HCT116 (cell line): ENCODE measurements around the gene NR1H3. TPM values are rescaled to one million over a fixed set of nuclear protein-coding genes. Genes with fewer than 3 reads are reported as not detected.

Experiments used
- ATAC-seq: fragments of 200-7000 bp; cut with Tn5 transposase; 2 replicates; pipeline ENCODE4 v1.9.1; 2020; ENCODE audit warnings: mild to moderate bottlenecking, moderate library complexity
- BruUV-seq: library from RNA; stranded (reverse); fragments of 400-500 nt; replicated peaks from 2 replicates; lab custom pipeline; 2021; lab: Mats Ljungman, UMichigan
- CTCF ChIA-PET: fragments of 300-600 bp; sonication (Branson Sonifier 250); formaldehyde crosslinking; loops from one replicate; lab custom pipeline; 2021; ENCODE audit warnings: antibody characterized with exemption; lab: Charles Lee
- POLR2A ChIA-PET: fragments of 300-600, 350-600 bp; sonication (Branson Sonifier 250); formaldehyde crosslinking; loops from one replicate; lab custom pipeline; 2021; ENCODE audit warnings: antibody characterized with exemption; lab: Charles Lee
- RAD21 ChIA-PET, 2 experiments: fragments of 300-600 bp; sonication (Branson Sonifier 250); formaldehyde crosslinking; loops; one replicate each; lab custom pipeline; 2023; ENCODE audit warnings: low total read pairs in 2 of 2; ENCODE audit not compliant: uncharacterized antibody in 2 of 2, unreplicated experiment in 2 of 2, low non-redundant PET in 1 of 2; lab: Charles Lee
- DNase-seq: peaks from one replicate; pipeline ENCODE4 v3.0.0-alpha.2; 2010; ENCODE audit warnings: low read depth, low spot score
- H2AFZ ChIP-seq: fragments of 200-600 bp; shearing (Covaris generic), sonication (generic); 2 replicates; pipeline ENCODE4 v1.6.1; 2017; ENCODE audit warnings: low read depth, mixed run types, mixed read lengths, antibody characterized with exemption, low read length; ENCODE audit not compliant: poor library complexity, severe bottlenecking
- H3K27ac ChIP-seq: 2 replicates; pipeline ENCODE4 v1.5.1; 2012; ENCODE audit warnings: low read depth, low read length
- H3K27me3 ChIP-seq: fragments of 200-600 bp; sonication (generic); 2 replicates; pipeline ENCODE4 v1.6.1; 2016; ENCODE audit warnings: mixed run types, low read length, mixed read lengths; ENCODE audit not compliant: insufficient read depth
- H3K36me3 ChIP-seq, 2 experiments: fragments of 200-500 bp in 1 of 2; fragments of 200-600 bp in 1 of 2; sonication (Bioruptor generic) in 1 of 2; sonication (generic) in 1 of 2; 2 replicates each; pipeline versions ENCODE4 v1.5.1 to v1.6.1; 2014 to 2016; ENCODE audit warnings: low read length in 2 of 2, inconsistent platforms in 1 of 2, mixed read lengths in 1 of 2, mixed run types in 1 of 2; ENCODE audit not compliant: insufficient read depth in 2 of 2, control insufficient read depth in 1 of 2
- H3K4me1 ChIP-seq, 2 experiments: fragments of 200-600 bp in 1 of 2; sonication (generic) in 1 of 2; 2 replicates each; pipeline versions ENCODE4 v1.5.1 to v1.6.1; 2012 to 2017; ENCODE audit warnings: low read length in 2 of 2, inconsistent platforms in 1 of 2, mild to moderate bottlenecking in 1 of 2, mixed read lengths in 1 of 2, mixed run types in 1 of 2, moderate library complexity in 1 of 2; ENCODE audit not compliant: insufficient read depth in 2 of 2, control insufficient read depth in 1 of 2
- H3K4me2 ChIP-seq: fragments of 200-600 bp; sonication (generic); 2 replicates; pipeline ENCODE4 v1.6.1; 2017; ENCODE audit warnings: mixed run types, low read length, mixed read lengths
- H3K4me3 ChIP-seq, 2 experiments: fragments of 200-600 bp in 1 of 2; sonication (generic) in 1 of 2; replicated peaks in 1 of 2; 2 replicates each; pipeline ENCODE4 v1.5.1; 2011 to 2016; ENCODE audit warnings: low read length in 2 of 2, control low read depth in 1 of 2, low read depth in 1 of 2, mild to moderate bottlenecking in 1 of 2, mixed read lengths in 1 of 2, mixed run types in 1 of 2
- H3K79me2 ChIP-seq: fragments of 200-600 bp; sonication (generic); 2 replicates; pipeline ENCODE4 v1.6.1; 2017; ENCODE audit warnings: mild to moderate bottlenecking, mixed run types, low read length, moderate library complexity, mixed read lengths; ENCODE audit not compliant: insufficient read depth
- H3K9ac ChIP-seq: fragments of 200-600 bp; sonication (generic); 2 replicates; pipeline ENCODE4 v1.6.1; 2016; ENCODE audit warnings: low read length, mixed read lengths
- H3K9me2 ChIP-seq: fragments of 200-600 bp; sonication (generic), shearing (Covaris generic); 2 replicates; pipeline ENCODE4 v1.6.1; 2017; ENCODE audit warnings: mixed run types, mild to moderate bottlenecking, moderate library complexity; ENCODE audit not compliant: insufficient read depth
- H3K9me3 ChIP-seq, 2 experiments: fragments of 200-500 bp in 1 of 2; fragments of 200-600 bp in 1 of 2; sonication (Bioruptor generic) in 1 of 2; sonication (generic) in 1 of 2; 2 replicates each; pipeline ENCODE4 v1.6.1; 2014 to 2017; ENCODE audit warnings: low read length in 2 of 2, mixed read lengths in 2 of 2, inconsistent platforms in 1 of 2, low read depth in 1 of 2, mild to moderate bottlenecking in 1 of 2, mixed run types in 1 of 2, moderate library complexity in 1 of 2; ENCODE audit not compliant: control insufficient read depth in 1 of 2, insufficient read depth in 1 of 2
- H4K20me1 ChIP-seq: fragments of 200-600 bp; sonication (generic), shearing (Covaris generic); 2 replicates; pipeline ENCODE4 v1.6.1; 2017; ENCODE audit warnings: mixed run types, mild to moderate bottlenecking, moderate library complexity; ENCODE audit not compliant: insufficient read depth
- CBX3 ChIP-seq: IDR thresholded peaks from 2 replicates; pipeline ENCODE4 v1.6.1; 2012; ENCODE audit warnings: low read depth
- CEBPB ChIP-seq: IDR thresholded peaks from 2 replicates; pipeline ENCODE4 v1.6.1; 2012; ENCODE audit warnings: low read depth
- CTCF ChIP-seq, 3 experiments: fragments of 200-600 bp in 1 of 3; sonication (generic) in 1 of 3; IDR thresholded peaks in 2 of 3; conservative IDR thresholded peaks in 1 of 3; 2 replicates each; pipeline ENCODE4 v1.5.1; 2012 to 2017; ENCODE audit warnings: low read depth in 2 of 3, low read length in 2 of 3, antibody characterized with exemption in 1 of 3, borderline replicate concordance in 1 of 3, control low read depth in 1 of 3, mild to moderate bottlenecking in 1 of 3, mixed read lengths in 1 of 3, mixed run types in 1 of 3, moderate library complexity in 1 of 3; ENCODE audit not compliant: insufficient read depth in 1 of 3
- EGR1 ChIP-seq: IDR thresholded peaks from 2 replicates; pipeline ENCODE4 v1.6.1; 2012; ENCODE audit warnings: low read depth
- EZH2phosphoT487 ChIP-seq: fragments of 200-600 bp; IDR thresholded peaks from 2 replicates; pipeline ENCODE4 v1.6.1; 2018; ENCODE audit warnings: antibody characterized with exemption, borderline replicate concordance
- JUND ChIP-seq: IDR thresholded peaks from 2 replicates; pipeline ENCODE4 v1.6.1; 2012
- RAD21 ChIP-seq: IDR thresholded peaks from 2 replicates; pipeline ENCODE4 v1.6.1; 2012; ENCODE audit warnings: low read depth, mild to moderate bottlenecking
- SP1 ChIP-seq: IDR thresholded peaks from 2 replicates; pipeline ENCODE4 v1.6.1; 2012; ENCODE audit warnings: low read depth
- SRF ChIP-seq: IDR thresholded peaks from 2 replicates; pipeline ENCODE4 v1.6.1; 2012; ENCODE audit warnings: low read depth
- ZNF274 ChIP-seq: fragments of 200-500 bp; sonication (Bioruptor generic); IDR thresholded peaks from 2 replicates; pipeline ENCODE4 v1.6.1; 2014; ENCODE audit warnings: mild to moderate bottlenecking, low read depth, low read length, inconsistent platforms
- intact Hi-C: fragments of 100-400 bp; cut with micrococcal nuclease; formaldehyde crosslinking; loops from 2 replicates; pipeline ENCODE4 v1.10.0; 2022
- total RNA-seq: library from RNA; stranded (reverse); gene quantifications from one replicate; pipeline ENCODE4 v1.2.1, GENCODE V29; 2021; ENCODE audit not compliant: unreplicated experiment
- TF ChIP-seq, protein P1 (sequence below): IDR thresholded peaks from 2 replicates; pipeline ENCODE4 v1.6.1; 2011; ENCODE audit warnings: mild to moderate bottlenecking, low read length, moderate library complexity; ENCODE audit not compliant: insufficient replicate concordance; ENCODE audit errors: extremely low read depth
- TF ChIP-seq, protein P2 (sequence below): IDR thresholded peaks from 2 replicates; pipeline ENCODE4 v1.6.1; 2012

Gene NR1H3
- total RNA-seq, 1 experiment from 2014 or later = 23.5 TPM

- no peak for TF ChIP-seq EZH2phosphoT487
- no peak for TF ChIP-seq RAD21
- TF ChIP-seq ZNF274 = no peak
- no peak for TF ChIP-seq SP1
- TF ChIP-seq, protein P1, sequence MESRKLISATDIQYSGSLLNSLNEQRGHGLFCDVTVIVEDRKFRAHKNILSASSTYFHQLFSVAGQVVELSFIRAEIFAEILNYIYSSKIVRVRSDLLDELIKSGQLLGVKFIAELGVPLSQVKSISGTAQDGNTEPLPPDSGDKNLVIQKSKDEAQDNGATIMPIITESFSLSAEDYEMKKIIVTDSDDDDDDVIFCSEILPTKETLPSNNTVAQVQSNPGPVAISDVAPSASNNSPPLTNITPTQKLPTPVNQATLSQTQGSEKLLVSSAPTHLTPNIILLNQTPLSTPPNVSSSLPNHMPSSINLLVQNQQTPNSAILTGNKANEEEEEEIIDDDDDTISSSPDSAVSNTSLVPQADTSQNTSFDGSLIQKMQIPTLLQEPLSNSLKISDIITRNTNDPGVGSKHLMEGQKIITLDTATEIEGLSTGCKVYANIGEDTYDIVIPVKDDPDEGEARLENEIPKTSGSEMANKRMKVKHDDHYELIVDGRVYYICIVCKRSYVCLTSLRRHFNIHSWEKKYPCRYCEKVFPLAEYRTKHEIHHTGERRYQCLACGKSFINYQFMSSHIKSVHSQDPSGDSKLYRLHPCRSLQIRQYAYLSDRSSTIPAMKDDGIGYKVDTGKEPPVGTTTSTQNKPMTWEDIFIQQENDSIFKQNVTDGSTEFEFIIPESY = no peak
- TF ChIP-seq EGR1 = no peak
- no peak for TF ChIP-seq JUND
- TF ChIP-seq CEBPB = no peak
- no peak for TF ChIP-seq SRF
- TF ChIP-seq, protein P2, sequence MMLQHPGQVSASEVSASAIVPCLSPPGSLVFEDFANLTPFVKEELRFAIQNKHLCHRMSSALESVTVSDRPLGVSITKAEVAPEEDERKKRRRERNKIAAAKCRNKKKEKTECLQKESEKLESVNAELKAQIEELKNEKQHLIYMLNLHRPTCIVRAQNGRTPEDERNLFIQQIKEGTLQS = no peak
- no peak for TF ChIP-seq CBX3
- no peak for TF ChIP-seq CTCF (IDR thresholded peaks at IDR 0.05 in 2 of 3, conservative IDR thresholded peaks at IDR 0.05 in 1 of 3; ENCODE audit: borderline replicate concordance in 1 of 3, insufficient read depth in 1 of 3, low read depth in 2 of 3, low read length in 2 of 3)
- TF ChIP-seq, all 23 proteins: peak for 0
- H3K27me3 ChIP-seq = no peaks in the 10 kb centered on the region
- ChIA-PET RAD21 (no interaction called here), POLR2A (no interaction called here), CTCF (no interaction called here)
- no peak overlapping the region for H3K27ac ChIP-seq
- intact Hi-C loops = no loop called here
- no TSS peak for BruUV-seq
- H3K4me3 ChIP-seq = no peak overlapping the region
- no peaks in the 10 kb centered on the region for H4K20me1 ChIP-seq
- H3K9ac ChIP-seq = no peak overlapping the region
- H3K4me2 ChIP-seq = no peak overlapping the region
- H3K36me3 ChIP-seq = peaks cover 6 to 8% of the 10 kb centered on the region in 2 experiments; a peak in 2 of 4 replicates
- no peak overlapping the region for H2AFZ ChIP-seq
- DNase-seq (no peak), ATAC-seq (no peak)
- H3K9me3 ChIP-seq = no peaks in the 10 kb centered on the region
- H3K4me1 ChIP-seq = no peaks in the 10 kb centered on the region
- no peaks in the 10 kb centered on the region for H3K9me2 ChIP-seq
- no peaks in the 10 kb centered on the region for H3K79me2 ChIP-seq
These were observed 28.6 kb upstream of the NR1H3 start for GRCh38 chr11:47229161-47229560.
